HCT116 (cell line): ENCODE measurements around the gene PCSK2. TPM values are rescaled to one million over a fixed set of nuclear protein-coding genes. Genes with fewer than 3 reads are reported as not detected.

ENCODE experiments used
- ATAC-seq: fragments of 200-7000 bp; cut with Tn5 transposase; 2 replicates; pipeline ENCODE4 v1.9.1; 2020; ENCODE audit warnings: mild to moderate bottlenecking, moderate library complexity
- BruUV-seq: library from RNA; stranded (reverse); fragments of 400-500 nt; replicated peaks from 2 replicates; lab custom pipeline; 2021; lab: Mats Ljungman, UMichigan
- CTCF ChIA-PET: fragments of 300-600 bp; sonication (Branson Sonifier 250); formaldehyde crosslinking; loops from one replicate; lab custom pipeline; 2021; ENCODE audit warnings: antibody characterized with exemption; lab: Charles Lee
- POLR2A ChIA-PET: fragments of 300-600, 350-600 bp; sonication (Branson Sonifier 250); formaldehyde crosslinking; loops from one replicate; lab custom pipeline; 2021; ENCODE audit warnings: antibody characterized with exemption; lab: Charles Lee
- RAD21 ChIA-PET, 2 experiments: fragments of 300-600 bp; sonication (Branson Sonifier 250); formaldehyde crosslinking; loops; one replicate each; lab custom pipeline; 2023; ENCODE audit warnings: low total read pairs in 2 of 2; ENCODE audit not compliant: uncharacterized antibody in 2 of 2, unreplicated experiment in 2 of 2, low non-redundant PET in 1 of 2; lab: Charles Lee
- DNase-seq: peaks from one replicate; pipeline ENCODE4 v3.0.0-alpha.2; 2010; ENCODE audit warnings: low read depth, low spot score
- H2AFZ ChIP-seq: fragments of 200-600 bp; shearing (Covaris generic), sonication (generic); 2 replicates; pipeline ENCODE4 v1.6.1; 2017; ENCODE audit warnings: low read depth, mixed run types, mixed read lengths, antibody characterized with exemption, low read length; ENCODE audit not compliant: poor library complexity, severe bottlenecking
- H3K27ac ChIP-seq: 2 replicates; pipeline ENCODE4 v1.5.1; 2012; ENCODE audit warnings: low read depth, low read length
- H3K27me3 ChIP-seq: fragments of 200-600 bp; sonication (generic); 2 replicates; pipeline ENCODE4 v1.6.1; 2016; ENCODE audit warnings: mixed run types, low read length, mixed read lengths; ENCODE audit not compliant: insufficient read depth
- H3K36me3 ChIP-seq, 2 experiments: fragments of 200-500 bp in 1 of 2; fragments of 200-600 bp in 1 of 2; sonication (Bioruptor generic) in 1 of 2; sonication (generic) in 1 of 2; 2 replicates each; pipeline versions ENCODE4 v1.5.1 to v1.6.1; 2014 to 2016; ENCODE audit warnings: low read length in 2 of 2, inconsistent platforms in 1 of 2, mixed read lengths in 1 of 2, mixed run types in 1 of 2; ENCODE audit not compliant: insufficient read depth in 2 of 2, control insufficient read depth in 1 of 2
- H3K4me1 ChIP-seq, 2 experiments: fragments of 200-600 bp in 1 of 2; sonication (generic) in 1 of 2; 2 replicates each; pipeline versions ENCODE4 v1.5.1 to v1.6.1; 2012 to 2017; ENCODE audit warnings: low read length in 2 of 2, inconsistent platforms in 1 of 2, mild to moderate bottlenecking in 1 of 2, mixed read lengths in 1 of 2, mixed run types in 1 of 2, moderate library complexity in 1 of 2; ENCODE audit not compliant: insufficient read depth in 2 of 2, control insufficient read depth in 1 of 2
- H3K4me2 ChIP-seq: fragments of 200-600 bp; sonication (generic); 2 replicates; pipeline ENCODE4 v1.6.1; 2017; ENCODE audit warnings: mixed run types, low read length, mixed read lengths
- H3K4me3 ChIP-seq, 2 experiments: fragments of 200-600 bp in 1 of 2; sonication (generic) in 1 of 2; replicated peaks in 1 of 2; 2 replicates each; pipeline ENCODE4 v1.5.1; 2011 to 2016; ENCODE audit warnings: low read length in 2 of 2, control low read depth in 1 of 2, low read depth in 1 of 2, mild to moderate bottlenecking in 1 of 2, mixed read lengths in 1 of 2, mixed run types in 1 of 2
- H3K79me2 ChIP-seq: fragments of 200-600 bp; sonication (generic); 2 replicates; pipeline ENCODE4 v1.6.1; 2017; ENCODE audit warnings: mild to moderate bottlenecking, mixed run types, low read length, moderate library complexity, mixed read lengths; ENCODE audit not compliant: insufficient read depth
- H3K9ac ChIP-seq: fragments of 200-600 bp; sonication (generic); 2 replicates; pipeline ENCODE4 v1.6.1; 2016; ENCODE audit warnings: low read length, mixed read lengths
- H3K9me2 ChIP-seq: fragments of 200-600 bp; sonication (generic), shearing (Covaris generic); 2 replicates; pipeline ENCODE4 v1.6.1; 2017; ENCODE audit warnings: mixed run types, mild to moderate bottlenecking, moderate library complexity; ENCODE audit not compliant: insufficient read depth
- H3K9me3 ChIP-seq, 2 experiments: fragments of 200-500 bp in 1 of 2; fragments of 200-600 bp in 1 of 2; sonication (Bioruptor generic) in 1 of 2; sonication (generic) in 1 of 2; 2 replicates each; pipeline ENCODE4 v1.6.1; 2014 to 2017; ENCODE audit warnings: low read length in 2 of 2, mixed read lengths in 2 of 2, inconsistent platforms in 1 of 2, low read depth in 1 of 2, mild to moderate bottlenecking in 1 of 2, mixed run types in 1 of 2, moderate library complexity in 1 of 2; ENCODE audit not compliant: control insufficient read depth in 1 of 2, insufficient read depth in 1 of 2
- H4K20me1 ChIP-seq: fragments of 200-600 bp; sonication (generic), shearing (Covaris generic); 2 replicates; pipeline ENCODE4 v1.6.1; 2017; ENCODE audit warnings: mixed run types, mild to moderate bottlenecking, moderate library complexity; ENCODE audit not compliant: insufficient read depth
- CBX3 ChIP-seq: IDR thresholded peaks from 2 replicates; pipeline ENCODE4 v1.6.1; 2012; ENCODE audit warnings: low read depth
- CEBPB ChIP-seq: IDR thresholded peaks from 2 replicates; pipeline ENCODE4 v1.6.1; 2012; ENCODE audit warnings: low read depth
- EZH2phosphoT487 ChIP-seq: fragments of 200-600 bp; IDR thresholded peaks from 2 replicates; pipeline ENCODE4 v1.6.1; 2018; ENCODE audit warnings: antibody characterized with exemption, borderline replicate concordance
- FOSL1 ChIP-seq: IDR thresholded peaks from 2 replicates; pipeline ENCODE4 v1.6.1; 2012; ENCODE audit warnings: low read depth
- RAD21 ChIP-seq: IDR thresholded peaks from 2 replicates; pipeline ENCODE4 v1.6.1; 2012; ENCODE audit warnings: low read depth, mild to moderate bottlenecking
- intact Hi-C: fragments of 100-400 bp; cut with micrococcal nuclease; formaldehyde crosslinking; loops from 2 replicates; pipeline ENCODE4 v1.10.0; 2022
- total RNA-seq: library from RNA; stranded (reverse); gene quantifications from one replicate; pipeline ENCODE4 v1.2.1, GENCODE V29; 2021; ENCODE audit not compliant: unreplicated experiment
- TF ChIP-seq, protein P1 (sequence below): IDR thresholded peaks from 2 replicates; pipeline ENCODE4 v1.6.1; 2012; ENCODE audit warnings: low read depth
- TF ChIP-seq, protein P2 (sequence below), 3 experiments: fragments of 200-600 bp in 1 of 3; sonication (generic) in 1 of 3; IDR thresholded peaks in 2 of 3; conservative IDR thresholded peaks in 1 of 3; 2 replicates each; pipeline ENCODE4 v1.5.1; 2012 to 2017; ENCODE audit warnings: low read depth in 2 of 3, low read length in 2 of 3, antibody characterized with exemption in 1 of 3, borderline replicate concordance in 1 of 3, control low read depth in 1 of 3, mild to moderate bottlenecking in 1 of 3, mixed read lengths in 1 of 3, mixed run types in 1 of 3, moderate library complexity in 1 of 3; ENCODE audit not compliant: insufficient read depth in 1 of 3

PCSK2 gene
- total RNA-seq, 1 experiment from 2014 or later: not detected

DNA sequence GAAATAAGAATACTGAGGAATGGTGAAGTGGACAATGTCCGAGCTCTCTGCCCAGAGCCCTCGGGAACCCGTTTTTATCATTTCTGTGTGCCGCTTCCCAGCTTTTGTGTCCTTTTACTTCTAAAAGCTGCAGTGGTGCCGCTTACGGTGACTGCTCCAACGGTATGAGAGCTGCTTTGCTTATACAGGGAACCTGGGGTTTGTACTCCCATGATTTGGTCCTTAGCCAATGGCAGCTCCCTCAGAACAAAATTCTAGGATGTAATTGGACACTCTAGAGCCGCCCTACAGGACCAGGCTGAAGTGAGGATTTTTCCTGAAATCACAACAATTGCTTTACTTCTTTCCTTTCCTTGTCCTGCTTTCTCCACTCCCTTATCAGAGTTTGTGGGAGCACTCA is 24.2 kb upstream of the PCSK2 start:
- POLR2A ChIA-PET: no interaction called here
- no peak for TF ChIP-seq FOSL1
- TF ChIP-seq RAD21: no peak
- TF ChIP-seq, protein P1, sequence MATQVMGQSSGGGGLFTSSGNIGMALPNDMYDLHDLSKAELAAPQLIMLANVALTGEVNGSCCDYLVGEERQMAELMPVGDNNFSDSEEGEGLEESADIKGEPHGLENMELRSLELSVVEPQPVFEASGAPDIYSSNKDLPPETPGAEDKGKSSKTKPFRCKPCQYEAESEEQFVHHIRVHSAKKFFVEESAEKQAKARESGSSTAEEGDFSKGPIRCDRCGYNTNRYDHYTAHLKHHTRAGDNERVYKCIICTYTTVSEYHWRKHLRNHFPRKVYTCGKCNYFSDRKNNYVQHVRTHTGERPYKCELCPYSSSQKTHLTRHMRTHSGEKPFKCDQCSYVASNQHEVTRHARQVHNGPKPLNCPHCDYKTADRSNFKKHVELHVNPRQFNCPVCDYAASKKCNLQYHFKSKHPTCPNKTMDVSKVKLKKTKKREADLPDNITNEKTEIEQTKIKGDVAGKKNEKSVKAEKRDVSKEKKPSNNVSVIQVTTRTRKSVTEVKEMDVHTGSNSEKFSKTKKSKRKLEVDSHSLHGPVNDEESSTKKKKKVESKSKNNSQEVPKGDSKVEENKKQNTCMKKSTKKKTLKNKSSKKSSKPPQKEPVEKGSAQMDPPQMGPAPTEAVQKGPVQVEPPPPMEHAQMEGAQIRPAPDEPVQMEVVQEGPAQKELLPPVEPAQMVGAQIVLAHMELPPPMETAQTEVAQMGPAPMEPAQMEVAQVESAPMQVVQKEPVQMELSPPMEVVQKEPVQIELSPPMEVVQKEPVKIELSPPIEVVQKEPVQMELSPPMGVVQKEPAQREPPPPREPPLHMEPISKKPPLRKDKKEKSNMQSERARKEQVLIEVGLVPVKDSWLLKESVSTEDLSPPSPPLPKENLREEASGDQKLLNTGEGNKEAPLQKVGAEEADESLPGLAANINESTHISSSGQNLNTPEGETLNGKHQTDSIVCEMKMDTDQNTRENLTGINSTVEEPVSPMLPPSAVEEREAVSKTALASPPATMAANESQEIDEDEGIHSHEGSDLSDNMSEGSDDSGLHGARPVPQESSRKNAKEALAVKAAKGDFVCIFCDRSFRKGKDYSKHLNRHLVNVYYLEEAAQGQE: no peak
- TF ChIP-seq CEBPB: no peak
- no peak for TF ChIP-seq CBX3
- no peak for TF ChIP-seq EZH2phosphoT487
- TF ChIP-seq, protein P2, sequence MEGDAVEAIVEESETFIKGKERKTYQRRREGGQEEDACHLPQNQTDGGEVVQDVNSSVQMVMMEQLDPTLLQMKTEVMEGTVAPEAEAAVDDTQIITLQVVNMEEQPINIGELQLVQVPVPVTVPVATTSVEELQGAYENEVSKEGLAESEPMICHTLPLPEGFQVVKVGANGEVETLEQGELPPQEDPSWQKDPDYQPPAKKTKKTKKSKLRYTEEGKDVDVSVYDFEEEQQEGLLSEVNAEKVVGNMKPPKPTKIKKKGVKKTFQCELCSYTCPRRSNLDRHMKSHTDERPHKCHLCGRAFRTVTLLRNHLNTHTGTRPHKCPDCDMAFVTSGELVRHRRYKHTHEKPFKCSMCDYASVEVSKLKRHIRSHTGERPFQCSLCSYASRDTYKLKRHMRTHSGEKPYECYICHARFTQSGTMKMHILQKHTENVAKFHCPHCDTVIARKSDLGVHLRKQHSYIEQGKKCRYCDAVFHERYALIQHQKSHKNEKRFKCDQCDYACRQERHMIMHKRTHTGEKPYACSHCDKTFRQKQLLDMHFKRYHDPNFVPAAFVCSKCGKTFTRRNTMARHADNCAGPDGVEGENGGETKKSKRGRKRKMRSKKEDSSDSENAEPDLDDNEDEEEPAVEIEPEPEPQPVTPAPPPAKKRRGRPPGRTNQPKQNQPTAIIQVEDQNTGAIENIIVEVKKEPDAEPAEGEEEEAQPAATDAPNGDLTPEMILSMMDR (IDR thresholded peaks at IDR 0.05 in 2 of 3, conservative IDR thresholded peaks at IDR 0.05 in 1 of 3; ENCODE audit: borderline replicate concordance in 1 of 3, insufficient read depth in 1 of 3, low read depth in 2 of 3, low read length in 2 of 3): no peak
- no peaks in the 10 kb centered on the region for H3K9me2 ChIP-seq
- H3K4me1 ChIP-seq: no peaks in the 10 kb centered on the region
- H2AFZ ChIP-seq: no peak overlapping the region
- H3K27me3 ChIP-seq: peaks cover 34% of the 10 kb centered on the region
- no TSS peak for BruUV-seq
- H3K79me2 ChIP-seq: no peaks in the 10 kb centered on the region
- no peak overlapping the region for H3K4me3 ChIP-seq
- H3K36me3 ChIP-seq: no peaks in the 10 kb centered on the region
- no peak overlapping the region for H3K9ac ChIP-seq
- no peaks in the 10 kb centered on the region for H4K20me1 ChIP-seq
- H3K9me3 ChIP-seq: no peaks in the 10 kb centered on the region
- RAD21 ChIA-PET: no interaction called here
- no peak for DNase-seq
- H3K4me2 ChIP-seq: no peak overlapping the region
- no peak overlapping the region for H3K27ac ChIP-seq
- intact Hi-C loops: no loop called here
- CTCF ChIA-PET: no interaction called here
- ATAC-seq: no peak
